ENCODE data around the gene RASSF4. TPM values are rescaled to one million over a fixed set of nuclear protein-coding genes. Genes with fewer than 3 reads are reported as not detected.

Gene RASSF4
- total RNA-seq, 1 donor from 2014 or later, result 40.0 TPM

- no peak for TF ChIP-seq CTCF (IDR thresholded peaks at IDR 0.05)
- Histone ChIP-seq H3K4me3 (no peak overlapping the region), H3K9me3 (no peaks in the 10 kb centered on the region), H3K4me1 (no peaks in the 10 kb centered on the region), H3K27ac (no peak overlapping the region), H3K36me3 (no peaks in the 10 kb centered on the region), H3K27me3 (no peaks in the 10 kb centered on the region)
- no peak for DNase-seq (ENCODE audit: low spot score in 2 of 2)
- intact Hi-C loops (cut with DNase I), result no loop called here
Observed at GRCh38 chr10:44913350-44914081, 46.1 kb upstream of the RASSF4 start.

GRCh38 chr10:44914891-44915290, 44.7 kb upstream of the RASSF4 start:
- H3K27me3 ChIP-seq, result no peaks in the 10 kb centered on the region
- no peaks in the 10 kb centered on the region for H3K9me3 ChIP-seq
- H3K4me3 ChIP-seq, result no peak overlapping the region
- no peaks in the 10 kb centered on the region for H3K4me1 ChIP-seq
- intact Hi-C loops (cut with DNase I), result no loop called here
- no peak for TF ChIP-seq CTCF (IDR thresholded peaks at IDR 0.05)
- no peak for DNase-seq (ENCODE audit: low spot score in 2 of 2)
- no peak overlapping the region for H3K27ac ChIP-seq
- no peaks in the 10 kb centered on the region for H3K36me3 ChIP-seq

GRCh38 chr10:44916429-44916828, 43.2 kb upstream of the RASSF4 start:
- DNase-seq (ENCODE audit: low spot score in 2 of 2), result no peak
- H3K36me3 ChIP-seq, result no peaks in the 10 kb centered on the region
- H3K27ac ChIP-seq, result no peak overlapping the region
- H3K4me1 ChIP-seq, result no peaks in the 10 kb centered on the region
- H3K27me3 ChIP-seq, result no peaks in the 10 kb centered on the region
- H3K4me3 ChIP-seq, result no peak overlapping the region
- no peaks in the 10 kb centered on the region for H3K9me3 ChIP-seq
- TF ChIP-seq CTCF (IDR thresholded peaks at IDR 0.05), result no peak
- intact Hi-C loops (cut with DNase I), result no loop called here

GRCh38 chr10:44917848-44918247, 41.8 kb upstream of the RASSF4 start:
- intact Hi-C loops (cut with DNase I), result no loop called here
- Histone ChIP-seq H3K27ac (no peak overlapping the region), H3K4me1 (no peaks in the 10 kb centered on the region), H3K9me3 (no peaks in the 10 kb centered on the region), H3K4me3 (no peak overlapping the region), H3K27me3 (no peaks in the 10 kb centered on the region), H3K36me3 (no peaks in the 10 kb centered on the region)
- no peak for DNase-seq (ENCODE audit: low spot score in 2 of 2)
- no peak for TF ChIP-seq CTCF (IDR thresholded peaks at IDR 0.05)

- no peak for TF ChIP-seq CTCF (IDR thresholded peaks at IDR 0.05)
- no peak overlapping the region for H3K4me3 ChIP-seq
- intact Hi-C loops (cut with DNase I), result no loop called here
- H3K27ac ChIP-seq, result no peak overlapping the region
- no peaks in the 10 kb centered on the region for H3K9me3 ChIP-seq
- no peaks in the 10 kb centered on the region for H3K36me3 ChIP-seq
- H3K4me1 ChIP-seq, result no peaks in the 10 kb centered on the region
- H3K27me3 ChIP-seq, result no peaks in the 10 kb centered on the region
- DNase-seq (ENCODE audit: low spot score in 2 of 2), result peak in 1 of 2 donors; percentile 3
Observed at GRCh38 chr10:44920252-44920651, 39.4 kb upstream of the RASSF4 start.

GRCh38 chr10:44921061-44921460, 38.5 kb upstream of the RASSF4 start:
- no peak for TF ChIP-seq CTCF (IDR thresholded peaks at IDR 0.05)
- no peaks in the 10 kb centered on the region for H3K36me3 ChIP-seq
- no peak overlapping the region for H3K27ac ChIP-seq
- intact Hi-C loops (cut with DNase I), result no loop called here
- no peak overlapping the region for H3K4me3 ChIP-seq
- no peak for DNase-seq (ENCODE audit: low spot score in 2 of 2)
- H3K4me1 ChIP-seq, result no peaks in the 10 kb centered on the region
- H3K9me3 ChIP-seq, result no peaks in the 10 kb centered on the region
- no peaks in the 10 kb centered on the region for H3K27me3 ChIP-seq
